GM19372 (cell line): ENCODE measurements around the gene WNK4.

Experiments used
- ATAC-seq: cut with Tn5 transposase; IDR thresholded peaks from one replicate; pipeline ENCODE4 v1.9.1; 2021; ENCODE audit warnings: mild to moderate bottlenecking, low read depth, moderate library complexity; ENCODE audit not compliant: unreplicated experiment

WNK4 gene

GRCh38 chr17:42795465-42795864 lies 15.1 kb downstream of the WNK4 start:
- ATAC-seq: no peak

- no peak for ATAC-seq
These were observed 15.8 kb downstream of the WNK4 start for GRCh38 chr17:42796066-42796758.

GRCh38 chr17:42797067-42798007 lies 16.9 kb downstream of the WNK4 start:
- no peak for ATAC-seq

- no peak for ATAC-seq
These were observed 17.6 kb downstream of the WNK4 start for GRCh38 chr17:42798011-42798382.

- no peak for ATAC-seq
These were observed 18.3 kb downstream of the WNK4 start, which contains the start of the genes CNTD1 and COA3 for GRCh38 chr17:42798383-42799380. Gene CNTD1, plus strand, starts transcription at chr17:42798861. Its CDS starts 207 bp downstream, at chr17:42799068. Gene COA3, minus strand, starts transcription at chr17:42798704. Its CDS starts 23 bp downstream, at chr17:42798681.

- no peak for ATAC-seq
These were observed 22.9 kb downstream of the WNK4 start for GRCh38 chr17:42803074-42803883.

GRCh38 chr17:42804918-42805367 lies 24.5 kb downstream of the WNK4 start:
- no peak for ATAC-seq

- ATAC-seq: no peak
These were observed 25.8 kb downstream of the WNK4 start for GRCh38 chr17:42806249-42806648.

GRCh38 chr17:42809250-42809649 lies 28.8 kb downstream of the WNK4 start:
- ATAC-seq: no peak

GRCh38 chr17:42814633-42815399 lies 34.4 kb downstream of the WNK4 start:
- no peak for ATAC-seq

GRCh38 chr17:42817866-42818265 lies 37.5 kb downstream of the WNK4 start:
- ATAC-seq: no peak

GRCh38 chr17:42818379-42818778 lies 38.0 kb downstream of the WNK4 start:
- no peak for ATAC-seq

- no peak for ATAC-seq
These were observed 39.6 kb downstream of the WNK4 start for GRCh38 chr17:42819939-42820535.

- no peak for ATAC-seq
These were observed 40.8 kb downstream of the WNK4 start for GRCh38 chr17:42821176-42821575.

GRCh38 chr17:42827472-42827871 lies 47.1 kb downstream of the WNK4 start:
- ATAC-seq: no peak

GRCh38 chr17:42830971-42831370 lies 50.6 kb downstream of the WNK4 start:
- no peak for ATAC-seq

- ATAC-seq: no peak
These were observed 52.0 kb downstream of the WNK4 start for GRCh38 chr17:42832213-42832933.
